ENCODE data around the gene PPP1R12C.

DNA sequence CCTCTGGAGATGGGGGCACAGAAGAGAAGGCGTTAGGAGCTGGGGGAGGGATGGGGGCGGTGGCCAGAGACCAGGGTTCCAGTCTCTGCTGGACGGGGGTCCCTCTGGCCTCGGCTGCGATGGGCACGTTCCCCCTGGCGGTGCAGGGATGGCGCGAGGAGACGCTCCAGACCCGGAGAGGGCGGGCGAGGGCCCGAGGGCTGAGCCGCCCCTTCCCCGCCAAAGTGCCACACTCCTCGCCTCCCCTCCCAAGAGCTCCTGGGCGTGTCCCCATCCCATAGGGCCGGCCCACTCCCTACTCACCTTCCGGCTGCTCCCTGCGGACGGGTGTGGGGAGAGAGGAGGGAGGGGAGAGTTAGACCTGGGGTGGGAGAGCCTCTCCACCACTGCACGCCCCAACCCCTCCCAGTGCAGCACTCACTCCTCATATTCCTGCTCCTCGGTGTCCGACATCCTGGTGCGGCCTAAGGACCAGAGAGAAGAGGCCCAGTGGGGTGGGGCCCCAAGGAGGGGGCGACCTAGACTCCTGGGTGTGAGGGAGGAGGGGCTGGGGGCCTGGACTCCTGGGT lies 29.4 kb upstream of the PPP1R12C start:
- TF ChIP-seq, protein P1, sequence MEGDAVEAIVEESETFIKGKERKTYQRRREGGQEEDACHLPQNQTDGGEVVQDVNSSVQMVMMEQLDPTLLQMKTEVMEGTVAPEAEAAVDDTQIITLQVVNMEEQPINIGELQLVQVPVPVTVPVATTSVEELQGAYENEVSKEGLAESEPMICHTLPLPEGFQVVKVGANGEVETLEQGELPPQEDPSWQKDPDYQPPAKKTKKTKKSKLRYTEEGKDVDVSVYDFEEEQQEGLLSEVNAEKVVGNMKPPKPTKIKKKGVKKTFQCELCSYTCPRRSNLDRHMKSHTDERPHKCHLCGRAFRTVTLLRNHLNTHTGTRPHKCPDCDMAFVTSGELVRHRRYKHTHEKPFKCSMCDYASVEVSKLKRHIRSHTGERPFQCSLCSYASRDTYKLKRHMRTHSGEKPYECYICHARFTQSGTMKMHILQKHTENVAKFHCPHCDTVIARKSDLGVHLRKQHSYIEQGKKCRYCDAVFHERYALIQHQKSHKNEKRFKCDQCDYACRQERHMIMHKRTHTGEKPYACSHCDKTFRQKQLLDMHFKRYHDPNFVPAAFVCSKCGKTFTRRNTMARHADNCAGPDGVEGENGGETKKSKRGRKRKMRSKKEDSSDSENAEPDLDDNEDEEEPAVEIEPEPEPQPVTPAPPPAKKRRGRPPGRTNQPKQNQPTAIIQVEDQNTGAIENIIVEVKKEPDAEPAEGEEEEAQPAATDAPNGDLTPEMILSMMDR (conservative IDR thresholded peaks at IDR 0.05 in 1 of 2, IDR thresholded peaks at IDR 0.05 in 1 of 2; ENCODE audit: extremely low read depth in 1 of 2, insufficient read depth in 1 of 2, low read depth in 1 of 2, low read length in 2 of 2): no peak
- TF ChIP-seq EZH2 (IDR thresholded peaks at IDR 0.05; ENCODE audit: borderline replicate concordance, low read length): no peak
